Nephron (organoid): ENCODE data around the gene ADARB2.

ENCODE experiments used
- H3K27ac Mint-ChIP-seq, 3 experiments: 2 replicates each; pipeline ENCODE4 v1.8.0; 2020; ENCODE audit warnings: mixed read lengths in 3 of 3, mild to moderate bottlenecking in 2 of 3, moderate library complexity in 1 of 3
- H3K27me3 Mint-ChIP-seq: 2 replicates; pipeline ENCODE4 v1.8.0; 2021; ENCODE audit warnings: low read depth, mild to moderate bottlenecking, moderate library complexity, mixed read lengths
- H3K36me3 Mint-ChIP-seq: 2 replicates; pipeline ENCODE4 v1.8.0; 2020; ENCODE audit warnings: low read depth, mixed read lengths
- H3K4me1 Mint-ChIP-seq: 2 replicates; pipeline ENCODE4 v1.8.0; 2020; ENCODE audit warnings: mixed read lengths
- H3K4me3 Mint-ChIP-seq, 3 experiments: 2 replicates each; pipeline ENCODE4 v1.8.0; 2020; ENCODE audit warnings: mild to moderate bottlenecking in 3 of 3, mixed read lengths in 3 of 3, moderate library complexity in 2 of 3
- H3K9me3 Mint-ChIP-seq: 2 replicates; pipeline ENCODE4 v1.8.0; 2020; ENCODE audit warnings: mixed read lengths
- CTCF ChIP-seq, 3 experiments: fragments of 200-600 bp; sonication (generic); IDR thresholded peaks; one replicate each; pipeline ENCODE4 v1.5.0; 2021; ENCODE audit warnings: antibody characterized with exemption in 3 of 3; ENCODE audit not compliant: unreplicated experiment in 3 of 3

Gene ADARB2

DNA sequence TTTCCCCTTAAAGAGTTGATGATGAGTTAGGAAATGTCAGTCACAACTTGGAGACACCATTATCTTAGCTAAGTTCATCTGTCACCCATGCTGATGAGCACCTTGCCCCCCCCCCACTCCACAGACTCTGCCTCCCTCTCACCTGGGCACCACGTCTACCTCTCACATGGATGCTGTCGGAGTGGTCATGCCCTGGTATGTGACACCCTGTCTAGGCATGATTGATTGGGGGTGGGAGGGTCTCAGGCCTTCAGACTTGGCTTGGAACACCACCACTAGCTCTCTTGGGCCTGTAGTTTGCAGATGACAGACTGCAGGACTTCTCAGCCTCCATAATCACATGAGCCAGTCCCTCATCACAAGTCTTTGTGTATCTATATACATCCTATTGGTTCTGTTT is 603.2 kb downstream of the ADARB2 start:
- Mint-ChIP-seq H3K27me3 (no peaks in the 10 kb centered on the region), H3K4me1 (no peaks in the 10 kb centered on the region), H3K36me3 (peaks cover 31% of the 10 kb centered on the region), H3K27ac (no peak overlapping the region), H3K9me3 (peaks cover 15% of the 10 kb centered on the region), H3K4me3 (no peak overlapping the region)
- TF ChIP-seq CTCF (IDR thresholded peaks at IDR 0.05; ENCODE audit: unreplicated experiment in 3 of 3): no peak

GRCh38 chr10:1133495-1134045 is 603.8 kb downstream of the ADARB2 start:
- no peak for TF ChIP-seq CTCF (IDR thresholded peaks at IDR 0.05; ENCODE audit: unreplicated experiment in 3 of 3)
- Mint-ChIP-seq H3K36me3 (peaks cover 37% of the 10 kb centered on the region), H3K27ac (no peak overlapping the region), H3K4me1 (no peaks in the 10 kb centered on the region), H3K27me3 (no peaks in the 10 kb centered on the region), H3K9me3 (peaks cover 11% of the 10 kb centered on the region), H3K4me3 (no peak overlapping the region)

DNA sequence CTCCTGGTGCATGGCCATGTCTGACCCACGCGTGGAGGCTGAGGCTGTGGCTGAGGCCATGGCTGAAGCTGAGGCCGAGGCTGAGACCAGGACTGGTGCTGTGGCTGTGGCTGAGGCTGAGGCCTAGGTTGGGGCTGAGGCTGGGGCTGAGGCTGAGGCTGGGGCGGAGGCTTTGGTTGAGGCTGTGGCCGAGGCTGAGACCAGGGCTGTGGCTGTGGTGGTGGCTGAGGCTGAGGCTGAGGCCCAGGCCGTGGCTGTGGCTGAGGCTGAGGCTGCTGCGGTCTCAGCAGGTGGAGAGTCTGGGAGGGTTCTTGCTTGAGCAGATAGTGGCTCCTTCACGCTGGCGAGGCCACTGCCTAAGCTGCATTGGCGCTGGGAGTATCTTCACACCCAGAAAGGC is 604.7 kb downstream of the ADARB2 start:
- Mint-ChIP-seq H3K27me3 (no peaks in the 10 kb centered on the region), H3K27ac (no peak overlapping the region), H3K4me1 (no peaks in the 10 kb centered on the region)

DNA sequence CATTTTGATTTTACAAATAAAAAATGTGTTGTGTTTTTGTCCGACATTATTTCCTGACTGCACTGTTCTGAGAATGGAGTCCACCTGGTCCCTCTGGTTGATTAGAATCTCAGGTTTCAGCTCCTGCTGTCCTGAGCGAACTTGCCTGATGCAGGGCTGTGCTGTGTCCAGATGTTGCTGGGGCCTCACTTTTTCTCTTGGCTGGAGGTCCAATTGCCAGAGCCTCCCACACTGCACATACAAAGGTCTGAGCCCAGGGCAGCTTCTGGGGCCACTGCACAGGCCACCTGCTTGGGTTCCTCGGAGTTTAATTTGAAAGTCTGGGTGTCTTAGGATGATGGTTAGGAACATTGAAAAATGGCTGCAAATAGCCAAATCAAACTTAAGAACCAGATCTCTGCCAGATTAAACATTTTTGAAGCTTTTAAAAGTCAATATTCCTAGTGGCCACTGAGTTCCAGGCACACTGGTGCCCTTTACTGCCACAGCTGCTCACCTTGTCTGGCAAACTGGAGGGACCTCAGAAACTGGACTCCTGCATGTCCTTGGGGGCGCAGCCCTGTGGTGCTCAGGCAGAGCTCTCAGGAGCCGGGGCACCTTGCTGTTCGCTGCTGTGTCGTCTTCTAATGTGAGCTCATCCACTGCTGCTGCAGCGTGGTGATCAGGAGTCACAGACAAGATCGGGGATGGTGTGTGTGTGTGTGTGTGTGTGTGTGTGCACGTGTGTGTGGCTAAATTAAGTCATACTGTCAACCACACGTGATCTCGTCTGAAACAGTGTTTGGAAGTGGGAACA is 606.1 kb downstream of the ADARB2 start:
- no peak overlapping the region for H3K4me3 Mint-ChIP-seq
- TF ChIP-seq CTCF (IDR thresholded peaks at IDR 0.05; ENCODE audit: unreplicated experiment in 3 of 3): no peak
- H3K27me3 Mint-ChIP-seq: no peaks in the 10 kb centered on the region
- H3K9me3 Mint-ChIP-seq: no peaks in the 10 kb centered on the region
- no peaks in the 10 kb centered on the region for H3K4me1 Mint-ChIP-seq
- H3K27ac Mint-ChIP-seq: no peak overlapping the region
- H3K36me3 Mint-ChIP-seq: peaks cover 57% of the 10 kb centered on the region

More for the DNA sequence above, 604.7 kb downstream of the ADARB2 start:
- H3K4me3 Mint-ChIP-seq: no peak overlapping the region
- TF ChIP-seq CTCF (IDR thresholded peaks at IDR 0.05; ENCODE audit: unreplicated experiment in 3 of 3): no peak
- H3K36me3 Mint-ChIP-seq: peaks cover 45% of the 10 kb centered on the region
- peaks cover 4% of the 10 kb centered on the region for H3K9me3 Mint-ChIP-seq

- no peaks in the 10 kb centered on the region for H3K9me3 Mint-ChIP-seq
- H3K36me3 Mint-ChIP-seq: peaks cover 66% of the 10 kb centered on the region
- H3K27me3 Mint-ChIP-seq: no peaks in the 10 kb centered on the region
- no peak overlapping the region for H3K27ac Mint-ChIP-seq
- H3K4me1 Mint-ChIP-seq: no peaks in the 10 kb centered on the region
- TF ChIP-seq CTCF (IDR thresholded peaks at IDR 0.05; ENCODE audit: unreplicated experiment in 3 of 3): no peak
- no peak overlapping the region for H3K4me3 Mint-ChIP-seq
These were observed 607.1 kb downstream of the ADARB2 start for GRCh38 chr10:1130226-1130625.

DNA sequence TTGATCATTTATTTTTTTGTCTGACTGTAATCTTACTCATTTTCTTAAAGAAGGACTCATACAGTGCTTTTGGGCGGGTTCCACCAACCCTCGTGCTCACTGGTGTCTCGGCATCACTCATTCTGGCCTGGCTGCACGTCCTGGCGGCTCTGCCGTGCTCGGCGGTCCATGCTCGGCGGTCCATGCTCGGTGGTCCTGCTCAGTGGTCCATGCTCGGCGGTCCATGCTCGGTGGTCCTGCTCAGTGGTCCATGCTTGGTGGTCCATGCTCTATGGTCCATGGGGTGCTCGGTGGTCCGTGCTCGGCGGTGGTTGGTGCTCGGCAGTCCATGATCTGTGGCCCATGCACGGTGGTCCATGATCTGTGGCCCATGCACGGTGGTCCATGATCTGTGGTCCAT is 608.7 kb downstream of the ADARB2 start:
- TF ChIP-seq CTCF (IDR thresholded peaks at IDR 0.05; ENCODE audit: unreplicated experiment in 3 of 3): no peak
- H3K4me1 Mint-ChIP-seq: peaks cover 4% of the 10 kb centered on the region
- peaks cover 82% of the 10 kb centered on the region for H3K36me3 Mint-ChIP-seq
- H3K27ac Mint-ChIP-seq: no peak overlapping the region
- H3K9me3 Mint-ChIP-seq: no peaks in the 10 kb centered on the region
- no peaks in the 10 kb centered on the region for H3K27me3 Mint-ChIP-seq
- H3K4me3 Mint-ChIP-seq: no peak overlapping the region
